ENCODE measurements around the gene CHAF1B.
"Not testable (repeated sequence)": the region's sequence is repeated elsewhere in the genome, so short reads cannot be mapped to it uniquely, and the experiment has no call there.

CHAF1B gene

DNA sequence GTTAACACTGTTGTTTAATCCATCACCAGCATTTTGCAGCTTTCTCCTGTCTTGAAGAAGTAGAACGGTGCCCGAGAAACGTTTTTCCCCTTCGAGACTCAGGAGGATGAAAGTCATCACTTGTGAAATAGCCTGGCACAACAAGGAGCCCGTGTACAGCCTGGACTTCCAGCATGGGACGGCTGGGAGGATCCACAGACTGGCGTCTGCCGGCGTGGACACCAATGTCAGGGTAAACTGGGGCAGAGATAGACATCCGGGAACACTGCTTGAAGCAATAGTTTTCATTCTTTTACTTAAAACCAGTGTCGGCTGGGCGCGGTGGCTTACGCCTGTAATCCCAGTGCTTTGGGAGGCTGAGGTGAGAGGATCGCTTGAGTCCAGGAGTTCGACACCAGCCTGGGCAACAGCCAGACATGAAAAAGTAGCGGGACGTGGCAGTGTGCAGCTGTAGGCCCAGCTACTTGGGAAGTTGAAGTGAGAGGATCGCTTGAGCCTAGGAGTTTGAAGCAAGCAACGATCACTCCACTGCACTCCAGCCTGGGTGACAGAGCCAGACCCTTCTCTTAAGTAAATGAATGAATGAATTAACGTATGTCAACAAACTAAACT, 945 bp downstream of the CHAF1B start:
- DNase-seq (ENCODE audit: low read depth, low spot score): no peak
- H3K27ac ChIP-seq: no peak overlapping the region

- no peak for DNase-seq (ENCODE audit: low read depth, low spot score)
- no peak overlapping the region for H3K27ac ChIP-seq
Observed at GRCh38 chr21:36388096-36388495, 2.9 kb downstream of the CHAF1B start.

DNA sequence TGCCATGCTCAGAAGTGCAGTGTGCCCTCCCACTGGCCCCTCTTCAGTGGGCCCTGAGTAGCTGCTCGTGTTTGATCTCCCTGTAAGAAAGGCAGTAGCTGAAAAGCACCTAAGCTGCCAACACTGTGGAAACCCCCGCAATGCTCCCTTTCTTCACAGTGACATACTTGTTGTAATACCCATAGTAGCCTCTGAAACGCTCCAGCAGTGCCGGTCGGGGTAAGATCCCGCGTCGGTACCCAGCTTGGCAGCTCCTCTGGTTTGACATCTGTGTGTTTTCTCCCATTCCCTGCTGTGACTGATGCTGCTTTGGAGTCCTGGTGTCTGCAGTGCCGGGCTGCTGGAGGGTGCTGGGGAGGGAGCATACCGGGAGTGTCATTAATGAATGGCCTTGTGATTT, 3.6 kb downstream of the CHAF1B start:
- no peak for DNase-seq (ENCODE audit: low read depth, low spot score)
- H3K27ac ChIP-seq: no peak overlapping the region

DNA sequence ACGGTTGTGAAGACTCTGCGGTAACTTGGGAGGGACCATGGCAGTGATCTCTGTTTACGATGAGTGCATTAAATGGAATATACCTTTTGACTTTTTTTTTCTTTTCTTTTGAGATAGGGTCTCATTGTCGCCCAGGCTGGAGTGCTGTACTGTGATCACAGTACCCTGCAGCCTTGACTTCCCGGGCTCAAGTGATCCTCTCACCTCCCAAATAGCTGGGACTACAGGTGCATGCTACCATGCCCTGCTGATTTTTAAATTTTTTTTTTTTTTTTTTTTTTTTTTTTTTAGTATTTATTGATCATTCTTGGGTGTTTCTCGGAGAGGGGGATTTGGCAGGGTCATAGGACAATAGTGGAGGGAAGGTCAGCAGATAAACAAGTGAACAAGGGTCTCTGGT, 6.5 kb downstream of the CHAF1B start:
- not testable (repeated sequence) for DNase-seq (ENCODE audit: low read depth, low spot score); H3K27ac ChIP-seq

DNA sequence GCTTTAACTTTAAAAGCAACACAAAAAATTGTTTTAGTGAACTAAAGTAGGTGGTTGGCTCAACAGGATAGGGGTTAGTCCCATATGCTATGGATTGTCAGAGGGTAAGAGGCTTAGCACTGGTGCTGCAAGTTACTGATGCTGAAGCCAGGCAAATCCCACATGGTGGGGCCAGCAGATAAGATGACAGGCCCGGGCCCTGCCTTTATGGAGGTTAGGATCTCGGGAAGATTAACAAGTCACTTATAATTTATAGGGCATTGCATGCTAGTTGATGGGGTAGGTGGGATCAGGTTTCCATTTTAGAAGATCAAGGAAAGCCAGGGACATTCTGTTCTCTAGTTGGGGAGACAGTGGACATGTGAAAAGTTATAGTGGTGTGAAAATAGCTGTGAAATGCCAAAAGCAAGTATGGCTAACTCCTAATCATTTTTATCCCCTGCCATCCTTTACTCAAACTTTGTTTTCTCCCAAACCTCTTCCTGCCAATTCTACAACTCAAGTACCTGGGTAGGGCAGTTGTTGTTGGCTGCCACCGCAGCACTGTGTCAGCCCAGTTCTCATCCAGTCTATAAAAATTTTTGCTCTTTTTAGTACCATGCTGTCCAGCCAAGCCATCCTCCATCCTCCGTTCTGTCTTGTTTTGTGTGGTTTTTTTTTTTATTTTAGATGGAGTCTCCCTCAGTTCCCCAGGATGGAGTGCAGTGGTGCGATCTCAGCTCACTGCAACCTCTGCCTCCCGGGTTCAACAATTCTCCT, 10.3 kb downstream of the CHAF1B start:
- H3K27ac ChIP-seq: no peak overlapping the region
- no peak for DNase-seq (ENCODE audit: low read depth, low spot score)

DNA sequence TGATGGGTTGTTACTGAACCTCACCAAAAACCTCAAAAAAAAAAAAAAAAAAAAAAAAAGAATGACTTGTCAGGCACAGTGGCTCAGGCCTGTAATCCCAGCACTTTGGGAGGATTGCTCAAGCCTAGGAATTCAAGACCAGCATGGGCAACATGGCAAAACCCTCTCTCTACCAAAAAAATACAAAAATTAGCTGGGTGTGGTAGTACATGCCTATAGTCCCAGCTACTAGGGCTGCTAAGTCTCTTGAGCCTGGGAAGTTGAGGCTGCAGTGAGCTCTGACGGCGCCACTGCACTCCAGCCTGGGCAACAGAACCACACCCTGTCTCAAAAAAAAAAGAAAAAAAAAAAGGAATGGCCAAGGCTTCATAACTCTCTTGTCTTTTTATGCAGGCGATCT, 11.1 kb downstream of the CHAF1B start:
- H3K27ac ChIP-seq: no peak overlapping the region
- no peak for DNase-seq (ENCODE audit: low read depth, low spot score)

- no peak overlapping the region for H3K27ac ChIP-seq
- no peak for DNase-seq (ENCODE audit: low read depth, low spot score)
Observed at GRCh38 chr21:36396971-36397370, 11.8 kb downstream of the CHAF1B start.

- no peak for DNase-seq (ENCODE audit: low read depth, low spot score)
- H3K27ac ChIP-seq: no peak overlapping the region
Observed at GRCh38 chr21:36397606-36398005, 12.4 kb downstream of the CHAF1B start.

DNA sequence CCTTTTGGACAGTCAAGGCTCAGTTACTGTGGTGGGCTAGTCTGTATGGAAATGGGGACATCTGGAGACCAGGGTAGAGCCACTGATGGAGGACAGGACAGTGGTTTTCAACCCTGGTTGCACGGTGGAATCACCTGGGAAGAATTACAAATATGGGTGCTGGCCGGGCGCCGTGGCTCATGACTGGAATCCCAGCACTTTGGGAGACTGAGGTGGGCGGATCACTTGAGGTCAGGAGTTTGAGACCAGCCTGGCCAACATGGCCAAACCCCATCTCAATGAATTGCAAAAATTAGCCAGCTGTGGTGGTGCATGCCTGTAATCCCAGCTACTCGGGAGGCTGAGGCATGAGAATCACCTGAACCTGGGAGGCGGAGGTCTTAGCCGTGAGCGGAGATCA, 14.5 kb downstream of the CHAF1B start:
- not testable (repeated sequence) for DNase-seq (ENCODE audit: low read depth, low spot score); H3K27ac ChIP-seq

GRCh38 chr21:36400719-36401118, 15.5 kb downstream of the CHAF1B start:
- no peak overlapping the region for H3K27ac ChIP-seq
- no peak for DNase-seq (ENCODE audit: low read depth, low spot score)

- no peak overlapping the region for H3K27ac ChIP-seq
- DNase-seq (ENCODE audit: low read depth, low spot score): no peak
Observed at GRCh38 chr21:36402339-36402738, 17.1 kb downstream of the CHAF1B start.

- H3K27ac ChIP-seq: no peak overlapping the region
- no peak for DNase-seq (ENCODE audit: low read depth, low spot score)
Observed at GRCh38 chr21:36403713-36404112, 18.5 kb downstream of the CHAF1B start.

- no peak for DNase-seq (ENCODE audit: low read depth, low spot score)
- no peak overlapping the region for H3K27ac ChIP-seq
Observed at GRCh38 chr21:36408568-36408967, 23.4 kb downstream of the CHAF1B start.

GRCh38 chr21:36411301-36411700, 26.1 kb downstream of the CHAF1B start:
- no peak overlapping the region for H3K27ac ChIP-seq

GRCh38 chr21:36412916-36413315, 27.7 kb downstream of the CHAF1B start:
- DNase-seq (ENCODE audit: low read depth, low spot score): no peak
- H3K27ac ChIP-seq: no peak overlapping the region

More at GRCh38 chr21:36411301-36411700, 26.1 kb downstream of the CHAF1B start:
- no peak for DNase-seq (ENCODE audit: low read depth, low spot score)

GRCh38 chr21:36415375-36415774, 30.2 kb downstream of the CHAF1B start:
- no peak for DNase-seq (ENCODE audit: low read depth, low spot score)
- H3K27ac ChIP-seq: no peak overlapping the region

DNA sequence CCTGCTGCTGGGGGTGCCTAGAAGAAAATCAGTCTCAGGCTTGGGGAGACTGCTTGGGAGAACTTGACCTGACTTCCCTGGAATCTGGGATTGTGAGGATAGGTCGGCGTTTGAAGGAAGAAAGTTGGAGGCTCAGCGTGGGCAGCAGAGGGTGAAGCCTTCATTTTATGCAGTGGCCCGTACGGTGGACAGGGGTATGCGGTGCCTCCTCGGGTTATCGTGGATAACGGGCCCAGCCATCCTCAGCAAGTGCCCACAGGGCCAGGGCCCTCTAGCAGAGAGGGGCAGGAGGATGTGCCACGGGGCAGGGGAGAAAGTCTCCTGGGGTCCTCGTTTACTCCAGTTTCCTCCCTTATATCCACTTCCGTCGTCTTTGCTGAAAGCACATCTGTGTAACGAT, 34.0 kb downstream of the CHAF1B start:
- DNase-seq (ENCODE audit: low read depth, low spot score): no peak

GRCh38 chr21:36419996-36420395, 34.8 kb downstream of the CHAF1B start:
- H3K27ac ChIP-seq: no peak overlapping the region
- peak; percentile 48 for DNase-seq (ENCODE audit: low read depth, low spot score)

More for the DNA sequence above, 34.0 kb downstream of the CHAF1B start:
- H3K27ac ChIP-seq: no peak overlapping the region

- no peak for DNase-seq (ENCODE audit: low read depth, low spot score)
- no peak overlapping the region for H3K27ac ChIP-seq
Observed at GRCh38 chr21:36420571-36421339, 35.6 kb downstream of the CHAF1B start.

DNA sequence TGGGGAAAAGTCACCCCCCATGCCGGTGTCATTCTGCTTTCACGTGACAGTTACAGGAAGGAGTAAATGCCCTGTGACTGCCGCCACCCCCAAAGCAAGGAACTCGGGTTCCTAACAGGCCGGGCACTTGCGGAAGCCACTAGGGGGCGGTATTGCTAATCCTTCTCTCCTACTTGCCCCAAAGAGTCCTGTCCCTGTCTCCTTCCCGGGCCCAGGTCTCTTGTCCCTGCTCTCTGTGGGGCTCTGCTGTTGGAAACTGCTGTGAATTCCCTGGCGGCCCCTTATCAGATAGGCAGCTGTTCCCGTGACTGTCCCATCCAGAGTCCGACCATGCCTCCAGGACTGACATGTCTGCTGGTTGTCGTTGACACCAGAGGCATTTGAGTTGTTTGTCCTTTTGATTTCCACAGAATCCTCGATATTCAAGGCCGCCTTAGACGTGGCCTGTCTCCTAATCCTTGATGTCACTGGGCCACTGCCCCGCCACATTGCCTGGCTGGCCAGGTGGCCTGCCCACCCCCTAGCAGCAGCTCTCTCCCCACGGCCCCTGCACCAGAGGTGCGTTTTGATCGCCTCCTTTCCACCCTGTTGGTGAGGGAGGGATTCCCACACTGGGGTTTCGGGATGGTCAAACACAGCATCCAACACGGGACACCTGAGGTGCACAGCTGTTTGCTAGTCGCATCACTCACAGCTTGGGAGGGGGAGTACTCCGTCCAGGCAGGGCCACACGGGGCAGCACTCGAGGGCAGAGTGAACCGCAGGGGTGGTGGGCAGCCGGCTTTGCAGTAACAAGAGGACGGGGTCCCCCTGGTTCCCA, 37.3 kb downstream of the CHAF1B start:
- no peak for DNase-seq (ENCODE audit: low read depth, low spot score)

More for the DNA sequence above, 37.3 kb downstream of the CHAF1B start:
- no peak overlapping the region for H3K27ac ChIP-seq
